ENCODE data around the gene SYNJ2.

Gene SYNJ2

GRCh38 chr6:158000530-158001307, 19.1 kb downstream of the SYNJ2 start:
- Histone ChIP-seq H3K4me3 (ENCODE audit: low read depth in 1 of 2, low read length in 2 of 2) (no peak overlapping the region), H3K27ac (ENCODE audit: low read length) (no peak overlapping the region), H3K9ac (ENCODE audit: low read depth, low read length) (no peak overlapping the region), H3K9me3 (ENCODE audit: insufficient read depth, low read length, severe bottlenecking) (no peaks in the 10 kb centered on the region), H2AFZ (ENCODE audit: low read depth, low read length) (no peak overlapping the region), H4K20me1 (ENCODE audit: insufficient read depth, low read length) (peaks cover 56% of the 10 kb centered on the region), H3K79me2 (ENCODE audit: insufficient read depth, low read length) (peaks cover 60% of the 10 kb centered on the region), H3K4me2 (ENCODE audit: insufficient read depth, low read length) (no peak overlapping the region), H3K27me3 (ENCODE audit: insufficient read depth, low read length, poor library complexity) (no peaks in the 10 kb centered on the region), H3K36me3 (ENCODE audit: insufficient read depth, low read length) (no peaks in the 10 kb centered on the region), H3K4me1 (ENCODE audit: insufficient read depth, low read length) (peaks cover 26% of the 10 kb centered on the region)
- TF ChIP-seq CTCF (IDR thresholded peaks at IDR 0.05; ENCODE audit: borderline replicate concordance, extremely low read depth, low read length, poor library complexity, severe bottlenecking) (no peak), EZH2 (IDR thresholded peaks at IDR 0.05; ENCODE audit: borderline replicate concordance, low read depth, low read length, severe bottlenecking) (no peak)
- ATAC-seq (ENCODE audit: insufficient read depth, low read depth) (no peak), DNase-seq (no peak)

GRCh38 chr6:158002249-158002950, 20.7 kb downstream of the SYNJ2 start:
- no peak overlapping the region for H2AFZ ChIP-seq (ENCODE audit: low read depth, low read length)
- H3K4me2 ChIP-seq (ENCODE audit: insufficient read depth, low read length) = no peak overlapping the region
- peaks cover 59% of the 10 kb centered on the region for H3K79me2 ChIP-seq (ENCODE audit: insufficient read depth, low read length)
- H4K20me1 ChIP-seq (ENCODE audit: insufficient read depth, low read length) = peaks cover 57% of the 10 kb centered on the region
- no peaks in the 10 kb centered on the region for H3K36me3 ChIP-seq (ENCODE audit: insufficient read depth, low read length)
- DNase-seq = no peak
- H3K27ac ChIP-seq (ENCODE audit: low read length) = peak overlapping the region; percentile 1; the same call in 1 of the 2 replicates
- H3K4me3 ChIP-seq (ENCODE audit: low read depth in 1 of 2, low read length in 2 of 2) = no peak overlapping the region
- TF ChIP-seq CTCF (IDR thresholded peaks at IDR 0.05; ENCODE audit: borderline replicate concordance, extremely low read depth, low read length, poor library complexity, severe bottlenecking) (no peak), EZH2 (IDR thresholded peaks at IDR 0.05; ENCODE audit: borderline replicate concordance, low read depth, low read length, severe bottlenecking) (no peak)
- no peaks in the 10 kb centered on the region for H3K9me3 ChIP-seq (ENCODE audit: insufficient read depth, low read length, severe bottlenecking)
- H3K9ac ChIP-seq (ENCODE audit: low read depth, low read length) = no peak overlapping the region
- peak; percentile 15; the same call in 1 of the 3 replicates for ATAC-seq (ENCODE audit: insufficient read depth, low read depth)
- no peaks in the 10 kb centered on the region for H3K27me3 ChIP-seq (ENCODE audit: insufficient read depth, low read length, poor library complexity)
- peaks cover 28% of the 10 kb centered on the region for H3K4me1 ChIP-seq (ENCODE audit: insufficient read depth, low read length)

DNA sequence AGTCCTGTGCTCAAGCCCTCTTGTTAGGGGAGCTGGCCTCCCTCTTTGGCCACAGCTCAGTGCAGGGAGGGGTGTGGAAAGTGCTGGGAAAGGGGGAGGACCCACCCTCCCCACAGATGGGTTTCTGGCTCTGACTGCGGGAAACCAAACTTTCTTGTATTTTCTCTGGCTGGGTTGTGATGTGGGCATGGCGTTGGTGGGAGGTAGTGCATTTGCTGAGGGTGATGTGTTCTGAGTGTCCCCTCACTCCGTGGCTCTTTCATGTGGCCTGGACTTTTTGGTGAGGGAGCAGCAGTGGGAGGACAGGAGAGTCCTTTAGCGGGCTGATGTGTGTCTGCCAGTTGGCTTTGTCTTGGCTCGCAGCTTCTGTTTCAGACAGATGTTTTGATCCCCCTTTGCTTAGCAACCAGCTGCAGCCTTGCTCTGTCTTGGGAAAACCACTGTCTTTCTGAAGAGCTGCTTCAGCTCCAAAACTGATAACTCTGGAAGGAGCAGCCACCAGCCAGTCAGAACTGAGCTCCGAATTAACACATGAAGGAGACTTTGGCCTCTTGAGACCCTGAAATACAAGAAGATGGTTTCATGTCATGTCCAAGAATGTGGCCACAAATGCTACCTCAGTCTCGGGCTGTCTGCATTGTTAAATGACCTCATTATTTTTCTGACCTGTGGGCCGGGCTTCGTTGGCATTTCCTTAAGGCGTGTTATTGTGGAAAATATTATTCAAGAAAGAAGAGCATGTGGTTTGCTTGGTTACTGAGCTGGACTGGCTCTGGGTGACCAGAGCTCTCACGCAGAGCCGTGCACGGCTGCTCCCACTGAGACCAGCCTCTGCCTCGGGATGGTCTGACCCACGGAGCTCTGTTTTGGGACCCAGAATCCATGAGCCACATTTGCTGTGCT, 21.5 kb downstream of the SYNJ2 start:
- no peak overlapping the region for H3K4me2 ChIP-seq (ENCODE audit: insufficient read depth, low read length)
- no peak overlapping the region for H3K4me3 ChIP-seq (ENCODE audit: low read depth in 1 of 2, low read length in 2 of 2)
- H3K27ac ChIP-seq (ENCODE audit: low read length) = peak overlapping the region; percentile 1; the same call in 1 of the 2 replicates
- no peaks in the 10 kb centered on the region for H3K36me3 ChIP-seq (ENCODE audit: insufficient read depth, low read length)
- H3K9ac ChIP-seq (ENCODE audit: low read depth, low read length) = no peak overlapping the region
- no peak overlapping the region for H2AFZ ChIP-seq (ENCODE audit: low read depth, low read length)
- DNase-seq = peak; percentile 67
- H3K27me3 ChIP-seq (ENCODE audit: insufficient read depth, low read length, poor library complexity) = no peaks in the 10 kb centered on the region
- peaks cover 59% of the 10 kb centered on the region for H3K79me2 ChIP-seq (ENCODE audit: insufficient read depth, low read length)
- TF ChIP-seq CTCF (IDR thresholded peaks at IDR 0.05; ENCODE audit: borderline replicate concordance, extremely low read depth, low read length, poor library complexity, severe bottlenecking) (no peak), EZH2 (IDR thresholded peaks at IDR 0.05; ENCODE audit: borderline replicate concordance, low read depth, low read length, severe bottlenecking) (no peak)
- peaks cover 36% of the 10 kb centered on the region for H3K4me1 ChIP-seq (ENCODE audit: insufficient read depth, low read length)
- H4K20me1 ChIP-seq (ENCODE audit: insufficient read depth, low read length) = peaks cover 50% of the 10 kb centered on the region
- peak; percentile 86 for ATAC-seq (ENCODE audit: insufficient read depth, low read depth)
- no peaks in the 10 kb centered on the region for H3K9me3 ChIP-seq (ENCODE audit: insufficient read depth, low read length, severe bottlenecking)
